RWPE2 (cell line): ENCODE results near the gene FBN3.
A peak's percentile ranks its signal among the peaks of the same experiment; 100 is the strongest.

Source experiments
- ATAC-seq: fragments of 200-7000 bp; cut with Tn5 transposase; 3 replicates; pipeline ENCODE4 v1.9.1; 2021; ENCODE audit warnings: low read depth
- DNase-seq: peaks from one replicate; pipeline ENCODE4 v3.0.0-alpha.2; 2020; ENCODE audit warnings: low spot score
- H3K27ac ChIP-seq: fragments of 450-650 bp; 2 replicates; pipeline ENCODE4 v1.5.1; 2017; ENCODE audit warnings: mild to moderate bottlenecking; ENCODE audit not compliant: poor library complexity, severe bottlenecking
- H3K27me3 ChIP-seq: fragments of 250-450 bp; sonication (Bioruptor Pico); 2 replicates; pipeline ENCODE4 v1.5.1; 2021; ENCODE audit warnings: mild to moderate bottlenecking, moderate library complexity; ENCODE audit not compliant: insufficient read depth, poor library complexity, severe bottlenecking
- H3K36me3 ChIP-seq: fragments of 250-450 bp; sonication (Bioruptor Pico); 2 replicates; pipeline ENCODE4 v1.5.1; 2020; ENCODE audit warnings: low read depth, mild to moderate bottlenecking, moderate library complexity
- H3K4me1 ChIP-seq: fragments of 250-450 bp; sonication (Bioruptor Pico); 2 replicates; pipeline ENCODE4 v1.5.1; 2021; ENCODE audit warnings: mild to moderate bottlenecking, moderate library complexity; ENCODE audit not compliant: insufficient read depth, poor library complexity, severe bottlenecking
- H3K4me3 ChIP-seq: fragments of 250-450 bp; sonication (Bioruptor Pico); 2 replicates; pipeline ENCODE4 v1.5.1; 2021; ENCODE audit warnings: mild to moderate bottlenecking, moderate library complexity; ENCODE audit not compliant: severe bottlenecking
- H3K9me3 ChIP-seq: fragments of 250-450 bp; sonication (Bioruptor Pico); 2 replicates; pipeline ENCODE4 v1.5.1; 2021; ENCODE audit warnings: mild to moderate bottlenecking, moderate library complexity; ENCODE audit not compliant: severe bottlenecking
- CTCF ChIP-seq: fragments of 450-650 bp; IDR thresholded peaks from one replicate; pipeline ENCODE4 v1.5.1; 2017; ENCODE audit warnings: mild to moderate bottlenecking, moderate library complexity; ENCODE audit not compliant: poor library complexity, severe bottlenecking

FBN3 gene

GRCh38 chr19:8149261-8150094 is at the start of gene FBN3:
FBN3 (minus strand) TSS chr19:8149592; CDS start chr19:8147480, 2,112 bp downstream.
- DNase-seq (no peak), ATAC-seq (no peak)
- H3K4me1 ChIP-seq: peaks cover under 1% of the 10 kb centered on the region
- peak within 1 kb of the TSS; percentile 17 for H3K4me3 ChIP-seq
- H3K9me3 ChIP-seq: no peaks in the 10 kb centered on the region
- TF ChIP-seq CTCF: no peak
- H3K27me3 ChIP-seq: peaks cover 40% of the 10 kb centered on the region
- no peaks in the 10 kb centered on the region for H3K36me3 ChIP-seq
- no peak within 1 kb of the TSS for H3K27ac ChIP-seq

GRCh38 chr19:8196271-8196927 is 47.0 kb upstream of the FBN3 start:
- Histone ChIP-seq H3K4me3 (no peak overlapping the region), H3K9me3 (no peaks in the 10 kb centered on the region), H3K4me1 (no peaks in the 10 kb centered on the region), H3K27ac (no peak overlapping the region), H3K27me3 (no peaks in the 10 kb centered on the region), H3K36me3 (no peaks in the 10 kb centered on the region)
- no peak for TF ChIP-seq CTCF
- ATAC-seq: no peak
- DNase-seq: no peak

- ATAC-seq (no peak), DNase-seq (no peak)
- Histone ChIP-seq H3K9me3 (no peaks in the 10 kb centered on the region), H3K4me1 (no peaks in the 10 kb centered on the region), H3K27ac (no peak overlapping the region), H3K4me3 (no peak overlapping the region), H3K36me3 (no peaks in the 10 kb centered on the region), H3K27me3 (no peaks in the 10 kb centered on the region)
- TF ChIP-seq CTCF: no peak
Observed at GRCh38 chr19:8194528-8195267, 45.3 kb upstream of the FBN3 start.

DNA sequence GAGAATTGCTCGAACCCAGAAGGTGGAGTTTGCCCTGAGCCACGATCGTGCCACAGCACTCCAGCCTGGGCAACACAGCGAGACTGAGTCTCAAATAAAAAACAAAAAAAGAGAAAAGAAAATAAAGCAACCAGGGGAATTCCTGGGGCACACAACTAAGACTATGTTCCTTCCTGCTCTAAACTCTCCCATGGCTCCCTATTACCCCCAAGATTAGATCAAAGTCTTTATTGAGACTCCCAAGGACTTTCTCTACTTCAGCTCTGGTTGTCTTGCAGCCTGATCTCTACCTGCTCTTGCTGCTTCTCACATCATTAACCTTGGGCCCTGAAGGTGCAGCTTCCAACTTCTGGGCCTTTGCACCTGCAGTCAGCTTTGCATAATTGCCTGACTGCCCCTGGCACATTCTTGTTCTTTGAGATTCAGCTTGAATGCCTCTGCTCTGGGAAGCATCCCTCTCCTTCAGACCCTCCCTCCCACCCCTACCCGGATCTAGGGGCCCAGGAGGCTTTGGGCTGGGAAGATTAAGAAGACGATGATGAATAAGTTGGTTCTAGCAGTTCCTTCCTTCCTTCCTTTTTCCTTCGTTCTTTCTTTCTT is 42.9 kb upstream of the FBN3 start:
- TF ChIP-seq CTCF: no peak
- no peak overlapping the region for H3K4me3 ChIP-seq
- no peaks in the 10 kb centered on the region for H3K9me3 ChIP-seq
- no peaks in the 10 kb centered on the region for H3K27me3 ChIP-seq
- no peaks in the 10 kb centered on the region for H3K36me3 ChIP-seq
- no peaks in the 10 kb centered on the region for H3K4me1 ChIP-seq
- no peak for ATAC-seq
- no peak overlapping the region for H3K27ac ChIP-seq
- DNase-seq: no peak
